AG04450 (cell line): ENCODE results near the gene DCLK1. TPM values are rescaled to one million over a fixed set of nuclear protein-coding genes. Genes with fewer than 3 reads are reported as not detected.

Experiments
- CTCF ChIA-PET: fragments of 300-600, 350-600 bp; formaldehyde crosslinking; extraction: SDS; loops from one replicate; lab custom pipeline; 2022; ENCODE audit warnings: antibody characterized with exemption, inconsistent platforms; lab: Charles Lee
- POLR2A ChIA-PET: fragments of 350-600 bp; formaldehyde crosslinking; extraction: SDS; loops from one replicate; lab custom pipeline; 2021; ENCODE audit warnings: antibody characterized with exemption, inconsistent platforms; lab: Yijun Ruan, JAX
- DNase-seq: peaks from one replicate; pipeline ENCODE4 v3.0.0-alpha.2; 2011; ENCODE audit warnings: low read depth, low spot score
- H3K27ac ChIP-seq: one replicate; pipeline ENCODE4 v1.5.1; 2012; ENCODE audit warnings: low read depth, low read length, control low read depth
- H3K27me3 ChIP-seq: one replicate; pipeline ENCODE4 v1.6.0; 2012; ENCODE audit warnings: low read length; ENCODE audit not compliant: control insufficient read depth, insufficient read depth
- H3K4me3 ChIP-seq: 2 replicates; pipeline ENCODE4 v1.5.1; 2011; ENCODE audit warnings: mild to moderate bottlenecking, low read depth, low read length, control low read depth
- H3K9me3 ChIP-seq: 2 replicates; pipeline ENCODE4 v1.5.1; 2012; ENCODE audit warnings: low read length; ENCODE audit not compliant: control insufficient read depth, insufficient read depth
- CTCF ChIP-seq: IDR thresholded peaks from 2 replicates; pipeline ENCODE4 v1.5.1; 2011; ENCODE audit warnings: low read depth, low read length, control low read depth, inconsistent platforms
- polyA plus RNA-seq: library from polyadenylated mRNA; depleted of rRNA; stranded (reverse); fragments of >200 nt; gene quantifications from 2 replicates; pipeline ENCODE4 v1.2.3, GENCODE V29; 2011

DCLK1 gene
- polyA plus RNA-seq, 1 experiment: not detected

GRCh38 chr13:36133950-36134626 is 2.9 kb upstream of the DCLK1 start:
- POLR2A ChIA-PET: no interaction called here
- DNase-seq: no peak
- 0 out of 2 replicates have a peak, but pooled peaks have one; percentile 3 for TF ChIP-seq CTCF
- Histone ChIP-seq H3K27ac (no peak overlapping the region), H3K9me3 (no peaks in the 10 kb centered on the region), H3K27me3 (peaks cover 30% of the 10 kb centered on the region), H3K4me3 (no peak overlapping the region)
- CTCF ChIA-PET: no interaction called here

- Histone ChIP-seq H3K27me3 (peaks cover 30% of the 10 kb centered on the region), H3K27ac (no peak overlapping the region), H3K4me3 (no peak overlapping the region), H3K9me3 (no peaks in the 10 kb centered on the region)
- CTCF ChIA-PET: interaction anchor here (1.6 kb wide), 1 partner anchor 11 kb away, joined by 3 read pairs; no protein-coding TSS in a partner anchor
- TF ChIP-seq CTCF: no peak
- DNase-seq: no peak
- POLR2A ChIA-PET: no interaction called here
Observed at GRCh38 chr13:36132376-36132775, 1.2 kb upstream of the DCLK1 start.

GRCh38 chr13:36131931-36132297 is 732 bp upstream of the DCLK1 start:
- Histone ChIP-seq H3K27me3 (peaks cover 30% of the 10 kb centered on the region), H3K27ac (no peak overlapping the region), H3K9me3 (no peaks in the 10 kb centered on the region), H3K4me3 (no peak overlapping the region)
- CTCF ChIA-PET: interaction anchor here (1.6 kb wide), 1 partner anchor 11 kb away, joined by 3 read pairs; no protein-coding TSS in a partner anchor
- POLR2A ChIA-PET: no interaction called here
- DNase-seq: no peak
- no peak for TF ChIP-seq CTCF

GRCh38 chr13:36130552-36131221 is 495 bp downstream of the DCLK1 start:
- no peaks in the 10 kb centered on the region for H3K9me3 ChIP-seq
- no peak for TF ChIP-seq CTCF
- no peak for DNase-seq
- H3K27ac ChIP-seq: no peak overlapping the region
- POLR2A ChIA-PET: no interaction called here
- H3K4me3 ChIP-seq: no peak overlapping the region
- H3K27me3 ChIP-seq: peaks cover 30% of the 10 kb centered on the region
- CTCF ChIA-PET: no interaction called here

GRCh38 chr13:36130193-36130551 is 1.0 kb downstream of the DCLK1 start:
- ChIA-PET CTCF (no interaction called here), POLR2A (no interaction called here)
- peaks cover 30% of the 10 kb centered on the region for H3K27me3 ChIP-seq

More at GRCh38 chr13:36130193-36130551, 1.0 kb downstream of the DCLK1 start:
- Histone ChIP-seq H3K9me3 (no peaks in the 10 kb centered on the region), H3K4me3 (no peak overlapping the region), H3K27ac (no peak overlapping the region)
- TF ChIP-seq CTCF: no peak
- no peak for DNase-seq
